ENCODE data around the gene MICAL3.

The MICAL3 gene

DNA sequence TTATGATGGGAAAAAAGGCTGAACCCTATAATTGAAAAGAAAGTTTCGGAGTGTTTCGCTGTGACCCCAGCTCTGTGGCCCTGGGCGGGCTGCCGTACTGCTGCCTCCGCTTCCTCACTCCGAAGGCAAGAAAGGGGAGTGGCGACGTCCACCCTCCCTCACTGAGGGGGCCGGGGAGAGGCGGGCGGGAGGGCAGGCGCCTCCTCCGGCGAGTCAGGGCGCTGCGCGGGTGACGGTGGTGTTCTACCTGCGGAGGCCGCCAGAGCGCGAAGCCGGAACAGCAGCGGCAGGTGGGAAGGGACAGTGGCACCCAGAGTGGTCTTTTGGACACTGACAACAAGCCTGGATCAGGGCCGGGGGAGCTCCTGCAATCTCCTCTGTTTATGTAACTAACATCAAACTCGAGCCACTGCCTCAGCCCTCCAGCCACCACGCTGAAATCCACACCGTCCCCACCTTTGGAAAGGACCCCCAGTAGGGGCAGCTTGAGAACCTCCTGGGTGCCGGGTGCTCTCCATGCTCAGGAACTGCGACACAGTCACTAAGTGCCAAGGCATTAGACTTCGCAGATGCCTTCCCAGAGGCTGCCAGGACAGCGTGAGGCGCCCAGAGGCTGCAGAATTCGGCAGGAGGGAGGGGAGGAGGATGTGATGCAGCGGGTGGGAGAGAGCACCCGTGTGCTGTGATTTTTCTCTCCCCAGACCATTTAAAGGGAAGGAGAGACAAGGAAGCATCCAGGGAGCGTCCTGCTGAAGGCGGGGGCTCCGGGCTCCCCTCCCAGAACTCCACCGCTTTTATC lies 275.6 kb downstream of the MICAL3 start:
- no peak overlapping the region for H3K27ac Mint-ChIP-seq
- H3K4me1 Mint-ChIP-seq, result peaks cover 8% of the 10 kb centered on the region
- H3K9me3 Mint-ChIP-seq, result no peaks in the 10 kb centered on the region
- no peak overlapping the region for H3K4me3 Mint-ChIP-seq
- peaks cover 1% of the 10 kb centered on the region for H3K36me3 Mint-ChIP-seq
- H3K27me3 Mint-ChIP-seq, result no peaks in the 10 kb centered on the region

DNA sequence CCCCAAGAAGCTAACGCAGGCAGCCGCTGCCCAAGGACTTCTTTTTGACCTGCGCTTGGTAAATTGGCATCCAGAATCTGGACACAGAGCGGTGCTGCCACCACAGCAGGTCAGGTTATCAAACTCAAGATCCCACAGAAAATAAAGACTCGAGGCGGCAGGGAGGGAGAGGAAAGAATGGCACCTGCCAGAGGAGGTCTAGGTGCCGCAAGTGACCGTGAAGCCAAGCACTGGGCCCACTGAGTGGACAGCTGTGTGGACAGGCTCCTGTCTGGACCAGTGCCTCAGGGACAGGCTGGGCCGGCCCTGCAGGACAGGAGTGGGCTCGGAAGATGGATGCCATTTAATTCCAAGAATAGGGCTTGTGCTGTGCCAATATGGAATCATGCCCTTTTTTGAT lies 277.4 kb downstream of the MICAL3 start:
- Mint-ChIP-seq H3K9me3 (no peaks in the 10 kb centered on the region), H3K4me1 (peaks cover 12% of the 10 kb centered on the region), H3K36me3 (peaks cover 1% of the 10 kb centered on the region), H3K4me3 (no peak overlapping the region), H3K27me3 (no peaks in the 10 kb centered on the region), H3K27ac (no peak overlapping the region)

DNA sequence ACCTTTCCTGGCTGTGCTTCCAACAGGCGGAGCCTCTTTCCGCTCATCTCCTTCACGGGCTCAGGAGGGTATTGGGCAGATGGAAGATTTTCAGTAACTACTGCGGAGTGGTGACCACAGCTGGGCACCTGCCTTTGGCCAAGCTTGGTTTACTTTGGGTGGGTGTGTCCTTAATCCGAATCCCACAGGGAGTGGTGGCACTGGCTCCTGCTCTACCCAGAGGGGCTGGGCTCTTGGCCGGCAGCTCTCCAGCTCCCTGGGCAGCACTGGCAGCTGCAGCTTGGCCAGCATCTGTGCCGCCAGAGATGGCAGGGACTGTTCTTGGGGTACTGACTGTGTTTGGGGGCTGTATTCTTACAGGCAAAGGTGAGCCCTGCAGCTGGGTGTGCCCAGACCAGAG lies 279.9 kb downstream of the MICAL3 start:
- Mint-ChIP-seq H3K27ac (no peak overlapping the region), H3K9me3 (no peaks in the 10 kb centered on the region), H3K36me3 (peaks cover 4% of the 10 kb centered on the region), H3K4me3 (no peak overlapping the region), H3K4me1 (peaks cover 12% of the 10 kb centered on the region), H3K27me3 (no peaks in the 10 kb centered on the region)

DNA sequence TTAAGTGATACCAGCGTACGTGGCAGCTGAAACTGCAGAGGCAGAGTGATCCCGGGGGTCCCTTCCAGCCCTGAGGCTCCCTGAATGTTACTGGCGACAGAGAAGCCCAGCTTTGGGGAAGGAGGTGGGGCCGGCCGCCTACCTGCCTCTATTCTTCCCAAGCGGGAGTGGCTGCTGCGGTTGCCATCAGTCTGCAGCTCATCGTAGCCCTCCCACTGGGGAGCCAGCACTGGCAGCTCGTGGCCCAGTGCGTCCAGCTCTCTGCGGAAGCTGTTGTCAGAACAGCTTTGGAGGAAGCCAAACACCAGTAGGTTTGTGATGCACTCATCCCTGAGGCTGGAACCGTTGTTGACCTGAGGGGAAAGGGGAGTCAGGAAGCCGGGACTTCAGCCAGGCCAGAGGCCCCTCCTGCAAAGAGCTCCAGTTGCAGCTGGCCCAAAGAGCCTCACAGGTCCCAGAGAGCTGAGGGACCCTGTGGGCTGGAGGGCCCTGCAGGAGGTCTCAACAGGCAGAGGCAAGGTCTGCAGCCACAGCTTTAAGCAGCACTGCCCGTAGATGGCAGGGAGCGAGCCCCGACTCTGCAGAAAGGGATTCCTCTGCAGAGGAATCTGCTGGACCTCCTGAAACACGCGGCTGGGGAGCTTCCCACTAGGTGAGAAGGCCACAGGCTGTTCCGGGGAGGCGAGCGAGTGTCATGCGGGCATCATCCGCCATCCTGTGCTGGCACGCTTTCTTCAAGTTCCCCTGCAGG lies 280.5 kb downstream of the MICAL3 start:
- H3K36me3 Mint-ChIP-seq, result peaks cover 4% of the 10 kb centered on the region
- no peak overlapping the region for H3K4me3 Mint-ChIP-seq
- H3K4me1 Mint-ChIP-seq, result peaks cover 12% of the 10 kb centered on the region
- no peaks in the 10 kb centered on the region for H3K27me3 Mint-ChIP-seq
- no peaks in the 10 kb centered on the region for H3K9me3 Mint-ChIP-seq
- no peak overlapping the region for H3K27ac Mint-ChIP-seq

DNA sequence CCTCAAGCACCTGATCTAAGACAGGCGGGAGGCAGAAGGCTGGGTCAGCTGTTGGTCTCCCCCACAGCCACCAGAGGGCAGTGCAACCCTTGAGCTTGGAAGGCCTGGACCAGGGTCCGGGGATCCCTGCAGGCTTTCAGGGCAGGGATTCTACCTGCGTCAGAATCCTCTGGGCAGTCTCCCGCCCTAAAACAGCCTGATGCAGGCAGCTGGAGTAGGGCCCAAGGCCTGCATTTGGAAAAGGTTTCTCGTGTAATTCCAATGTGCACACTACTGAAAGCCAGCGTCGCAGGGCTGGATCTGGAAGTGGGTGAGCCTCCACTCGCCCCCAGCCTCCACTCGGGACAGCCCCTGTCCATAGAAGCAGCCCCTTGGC lies 281.8 kb downstream of the MICAL3 start:
- H3K36me3 Mint-ChIP-seq, result peaks cover 4% of the 10 kb centered on the region
- no peak overlapping the region for H3K4me3 Mint-ChIP-seq
- H3K9me3 Mint-ChIP-seq, result no peaks in the 10 kb centered on the region
- no peak overlapping the region for H3K27ac Mint-ChIP-seq
- H3K27me3 Mint-ChIP-seq, result no peaks in the 10 kb centered on the region
- peaks cover 12% of the 10 kb centered on the region for H3K4me1 Mint-ChIP-seq

DNA sequence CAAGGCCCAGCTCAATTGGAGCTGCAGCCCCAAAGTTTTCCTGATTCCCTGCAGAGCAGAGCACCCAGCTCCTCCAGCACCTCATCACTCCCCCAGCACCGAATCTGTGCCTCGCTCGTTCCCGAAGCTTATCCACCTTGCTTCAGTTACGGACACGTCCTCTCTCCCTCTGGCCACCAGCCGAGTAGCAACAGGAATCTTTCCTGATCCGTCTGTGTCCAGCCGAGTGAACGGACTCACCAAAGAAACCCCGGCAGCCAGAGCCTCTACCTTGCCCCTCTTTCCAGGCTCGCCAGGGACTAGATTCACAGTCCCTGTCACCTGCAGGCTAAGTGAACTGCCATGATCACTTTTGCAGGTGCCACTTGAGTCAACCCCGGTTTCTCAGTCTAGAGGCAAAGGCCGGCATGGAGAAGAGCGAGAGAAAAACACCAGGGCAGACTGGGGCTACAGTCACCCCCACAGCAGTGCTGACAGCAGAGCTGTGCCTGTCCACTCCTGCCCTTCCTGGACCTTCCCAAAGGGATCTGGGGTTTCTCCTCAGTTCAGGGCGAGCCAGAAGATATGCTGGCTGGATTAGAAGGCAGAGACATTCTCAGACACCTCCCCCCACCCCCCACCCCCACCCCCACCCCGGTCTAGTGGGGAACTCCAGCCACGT lies 282.4 kb downstream of the MICAL3 start:
- Mint-ChIP-seq H3K4me3 (no peak overlapping the region), H3K27me3 (no peaks in the 10 kb centered on the region), H3K27ac (peak overlapping the region; percentile 72)

DNA sequence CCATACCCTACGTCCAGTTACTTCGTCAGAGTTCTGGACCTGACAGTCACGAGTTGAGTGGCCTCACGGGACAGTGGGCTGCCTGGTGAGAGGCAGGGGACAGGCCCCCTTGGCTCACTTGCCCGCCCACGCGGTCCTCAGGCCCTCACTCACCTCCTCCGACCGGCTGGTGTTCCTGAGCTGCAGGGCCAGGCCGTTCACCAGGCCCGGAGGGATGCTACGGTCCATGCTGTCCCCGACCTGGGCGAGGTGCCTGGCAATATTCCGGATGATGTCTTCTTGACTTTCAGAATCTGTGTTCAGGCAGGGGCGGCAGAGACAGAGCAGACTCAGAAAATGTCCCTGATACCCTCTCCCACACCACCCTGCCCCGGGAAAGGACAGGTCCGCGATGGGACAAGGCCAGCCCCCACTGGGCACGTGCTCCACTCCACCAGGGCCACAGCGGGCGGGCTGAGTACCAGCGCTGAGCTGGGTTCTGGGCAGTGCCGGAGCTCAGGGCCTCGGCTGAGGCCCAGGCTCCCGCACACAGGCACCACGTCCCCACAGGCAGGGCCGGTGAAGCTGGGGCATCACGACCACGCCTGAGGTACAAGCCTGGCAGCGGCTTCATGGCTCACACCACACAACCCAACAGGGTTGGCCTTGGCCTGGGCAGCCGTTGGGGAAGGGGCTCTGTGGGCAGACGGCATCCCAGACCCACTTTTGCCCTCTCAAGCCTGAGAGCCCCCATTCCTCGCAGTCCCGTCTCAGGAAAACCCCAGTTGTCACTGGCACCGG lies 285.0 kb downstream of the MICAL3 start:
- Mint-ChIP-seq H3K36me3 (peaks cover 2% of the 10 kb centered on the region), H3K4me3 (no peak overlapping the region), H3K27ac (peak overlapping the region; percentile 51), H3K4me1 (peaks cover 8% of the 10 kb centered on the region), H3K27me3 (no peaks in the 10 kb centered on the region), H3K9me3 (no peaks in the 10 kb centered on the region)

More for the DNA sequence above, 282.4 kb downstream of the MICAL3 start:
- H3K9me3 Mint-ChIP-seq, result no peaks in the 10 kb centered on the region
- H3K36me3 Mint-ChIP-seq, result peaks cover 4% of the 10 kb centered on the region
- H3K4me1 Mint-ChIP-seq, result peaks cover 12% of the 10 kb centered on the region

DNA sequence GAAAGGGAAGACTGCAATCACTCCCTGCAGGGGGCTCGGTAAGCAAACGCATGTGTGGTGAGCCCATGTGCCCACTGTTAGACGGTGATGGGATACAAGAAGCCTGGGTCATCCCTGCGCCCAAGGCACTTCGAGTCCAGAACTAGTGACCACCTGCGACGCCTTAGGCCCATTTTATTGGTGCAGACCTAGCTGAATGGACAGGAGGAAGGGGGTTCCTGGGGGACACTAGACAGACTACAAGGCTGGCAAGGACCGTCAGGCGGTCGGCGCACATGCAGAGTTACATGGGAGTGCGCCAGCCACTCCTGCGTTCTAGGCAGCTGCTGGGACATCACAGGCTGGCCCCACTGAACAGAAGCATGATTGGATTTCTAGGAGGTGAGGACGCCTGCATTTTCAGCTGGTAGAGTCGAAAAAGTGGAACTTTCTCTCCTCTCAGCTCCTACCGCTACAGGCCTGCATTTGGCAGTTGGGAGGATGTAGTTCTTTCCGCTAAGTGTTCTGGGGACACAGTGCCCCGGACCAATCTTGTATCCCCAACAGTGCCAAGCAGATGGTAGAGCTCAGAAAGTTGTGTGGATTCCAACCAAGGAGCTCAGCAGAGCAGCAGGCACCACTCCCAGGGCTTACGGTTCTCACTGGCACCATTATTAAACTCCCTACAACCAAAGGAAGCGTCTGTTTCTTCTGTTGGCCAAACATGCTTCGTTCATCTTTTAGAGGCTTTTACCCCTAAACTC lies 285.8 kb downstream of the MICAL3 start:
- no peak overlapping the region for H3K27ac Mint-ChIP-seq
- peaks cover 12% of the 10 kb centered on the region for H3K4me1 Mint-ChIP-seq
- peaks cover 5% of the 10 kb centered on the region for H3K36me3 Mint-ChIP-seq
- H3K27me3 Mint-ChIP-seq, result no peaks in the 10 kb centered on the region
- H3K9me3 Mint-ChIP-seq, result no peaks in the 10 kb centered on the region
- H3K4me3 Mint-ChIP-seq, result no peak overlapping the region
